Mesothelial cell of epicardium (in vitro differentiated cells): ENCODE results near the gene USH2A. TPM values are rescaled to one million over a fixed set of nuclear protein-coding genes. Genes with fewer than 3 reads are reported as not detected.
"Not testable (repeated sequence)": the region's sequence is repeated elsewhere in the genome, so short reads cannot be mapped to it uniquely, and the experiment has no call there.

ENCODE experiments used
- DNase-seq, 2 experiments: peaks; one replicate each; pipeline ENCODE4 v3.0.0; 2021; ENCODE audit warnings: low spot score in 2 of 2; ENCODE audit not compliant: unreplicated experiment in 2 of 2
- H3K27ac Mint-ChIP-seq: 2 replicates; pipeline ENCODE4 v1.8.0; 2021; ENCODE audit warnings: mixed read lengths
- H3K27me3 Mint-ChIP-seq: 2 replicates; pipeline ENCODE4 v1.8.0; 2021; ENCODE audit warnings: low read depth, mixed read lengths
- H3K36me3 Mint-ChIP-seq: 2 replicates; pipeline ENCODE4 v1.8.0; 2021; ENCODE audit warnings: mixed read lengths
- H3K4me1 Mint-ChIP-seq: 2 replicates; pipeline ENCODE4 v1.8.0; 2021; ENCODE audit warnings: mixed read lengths
- H3K4me3 Mint-ChIP-seq: 2 replicates; pipeline ENCODE4 v1.8.0; 2021; ENCODE audit warnings: mild to moderate bottlenecking, moderate library complexity, mixed read lengths
- H3K9me3 Mint-ChIP-seq: 2 replicates; pipeline ENCODE4 v1.8.0; 2021; ENCODE audit warnings: mixed read lengths
- total RNA-seq: library from RNA; stranded (reverse); gene quantifications from 3 replicates; pipeline ENCODE4 v1.2.1, GENCODE V29; 2021
- TF ChIP-seq, protein P1 (sequence below): fragments of 200-600 bp; sonication (generic); IDR thresholded peaks from one replicate; pipeline ENCODE4 v1.5.0; 2021; ENCODE audit warnings: antibody characterized with exemption; ENCODE audit not compliant: unreplicated experiment

USH2A gene
- total RNA-seq, 1 donor from 2014 or later: 0.02 TPM

DNA sequence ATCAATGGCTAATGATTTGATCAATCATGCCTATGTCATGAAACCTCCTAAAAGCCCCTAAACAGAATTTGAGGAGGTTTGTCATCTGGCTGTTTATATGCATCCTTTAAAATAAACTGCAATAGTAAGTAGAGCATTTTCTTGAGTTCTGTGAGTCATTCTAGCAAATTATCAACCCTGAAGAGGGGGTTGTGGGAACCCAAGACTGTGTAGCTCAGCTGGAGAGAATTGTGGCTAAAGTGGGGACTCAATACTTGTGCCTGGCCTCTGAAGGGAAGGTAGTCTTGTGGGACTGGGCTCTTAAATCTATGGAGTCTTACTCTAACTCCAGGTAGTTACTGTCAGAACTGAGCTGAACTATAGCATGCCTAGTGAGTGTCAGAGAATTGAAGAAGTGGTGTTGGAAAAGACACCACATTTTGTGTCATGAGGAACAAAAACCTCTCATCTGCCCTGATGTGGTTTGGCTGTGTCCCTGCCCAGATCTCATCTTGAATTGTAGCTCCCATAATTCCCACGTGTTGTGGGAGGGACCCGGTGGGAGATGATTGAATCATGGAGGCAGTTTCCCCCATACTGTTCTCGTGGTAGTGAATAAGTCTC is 402.4 kb downstream of the USH2A start:
- H3K27me3 Mint-ChIP-seq: peaks cover 2% of the 10 kb centered on the region
- no peaks in the 10 kb centered on the region for H3K36me3 Mint-ChIP-seq
- no peaks in the 10 kb centered on the region for H3K4me1 Mint-ChIP-seq
- H3K27ac Mint-ChIP-seq: no peak overlapping the region
- H3K4me3 Mint-ChIP-seq: no peak overlapping the region
- no peaks in the 10 kb centered on the region for H3K9me3 Mint-ChIP-seq
- DNase-seq: no peak
- TF ChIP-seq, protein P1, sequence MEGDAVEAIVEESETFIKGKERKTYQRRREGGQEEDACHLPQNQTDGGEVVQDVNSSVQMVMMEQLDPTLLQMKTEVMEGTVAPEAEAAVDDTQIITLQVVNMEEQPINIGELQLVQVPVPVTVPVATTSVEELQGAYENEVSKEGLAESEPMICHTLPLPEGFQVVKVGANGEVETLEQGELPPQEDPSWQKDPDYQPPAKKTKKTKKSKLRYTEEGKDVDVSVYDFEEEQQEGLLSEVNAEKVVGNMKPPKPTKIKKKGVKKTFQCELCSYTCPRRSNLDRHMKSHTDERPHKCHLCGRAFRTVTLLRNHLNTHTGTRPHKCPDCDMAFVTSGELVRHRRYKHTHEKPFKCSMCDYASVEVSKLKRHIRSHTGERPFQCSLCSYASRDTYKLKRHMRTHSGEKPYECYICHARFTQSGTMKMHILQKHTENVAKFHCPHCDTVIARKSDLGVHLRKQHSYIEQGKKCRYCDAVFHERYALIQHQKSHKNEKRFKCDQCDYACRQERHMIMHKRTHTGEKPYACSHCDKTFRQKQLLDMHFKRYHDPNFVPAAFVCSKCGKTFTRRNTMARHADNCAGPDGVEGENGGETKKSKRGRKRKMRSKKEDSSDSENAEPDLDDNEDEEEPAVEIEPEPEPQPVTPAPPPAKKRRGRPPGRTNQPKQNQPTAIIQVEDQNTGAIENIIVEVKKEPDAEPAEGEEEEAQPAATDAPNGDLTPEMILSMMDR: no peak

DNA sequence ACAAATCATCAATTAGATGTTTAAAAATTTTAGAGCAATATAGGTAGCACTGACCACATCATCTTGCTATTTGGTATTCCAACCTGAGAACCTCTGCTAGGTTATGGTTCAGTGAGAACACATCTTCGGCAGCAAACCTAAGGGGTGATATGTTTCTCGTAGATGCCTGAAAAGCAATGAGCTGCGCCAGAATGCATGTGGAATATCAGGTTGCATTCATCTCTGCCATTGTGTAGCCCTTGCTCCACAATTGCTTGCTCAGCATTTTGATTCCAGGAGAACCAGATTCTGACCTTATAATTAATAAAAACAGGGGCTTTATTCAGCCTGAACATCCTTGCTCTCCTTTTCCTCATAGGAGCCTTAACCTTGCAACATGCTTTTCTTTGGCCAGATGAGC is 408.1 kb downstream of the USH2A start:
- Mint-ChIP-seq H3K27ac (no peak overlapping the region), H3K36me3 (no peaks in the 10 kb centered on the region), H3K4me1 (no peaks in the 10 kb centered on the region), H3K9me3 (no peaks in the 10 kb centered on the region), H3K27me3 (peaks cover 2% of the 10 kb centered on the region), H3K4me3 (no peak overlapping the region)
- TF ChIP-seq, protein P1: no peak
- no peak for DNase-seq

DNA sequence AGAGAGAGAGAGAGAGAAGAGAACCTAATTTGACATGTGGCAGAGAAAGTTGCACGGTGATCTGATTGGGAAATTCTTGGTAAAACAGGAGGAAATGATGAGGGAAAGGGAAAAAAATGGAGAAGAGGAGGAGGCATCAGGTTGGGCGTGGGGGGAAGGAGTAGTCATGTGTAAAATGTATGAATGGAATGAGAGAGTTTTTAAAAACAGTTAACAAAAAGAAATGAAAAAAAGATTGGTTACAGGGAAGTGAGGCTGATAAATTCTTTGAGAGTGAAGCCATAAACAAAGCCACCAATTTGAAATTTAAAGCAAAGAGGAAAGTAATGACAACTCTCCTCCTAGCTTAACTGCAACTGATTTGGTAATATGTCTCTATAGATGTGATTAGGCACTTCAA is 409.2 kb downstream of the USH2A start:
- Mint-ChIP-seq H3K9me3 (peaks cover 2% of the 10 kb centered on the region), H3K4me1 (no peaks in the 10 kb centered on the region), H3K27ac (no peak overlapping the region), H3K27me3 (peaks cover 6% of the 10 kb centered on the region), H3K4me3 (no peak overlapping the region), H3K36me3 (no peaks in the 10 kb centered on the region)
- TF ChIP-seq, protein P1: no peak
- DNase-seq: no peak

DNA sequence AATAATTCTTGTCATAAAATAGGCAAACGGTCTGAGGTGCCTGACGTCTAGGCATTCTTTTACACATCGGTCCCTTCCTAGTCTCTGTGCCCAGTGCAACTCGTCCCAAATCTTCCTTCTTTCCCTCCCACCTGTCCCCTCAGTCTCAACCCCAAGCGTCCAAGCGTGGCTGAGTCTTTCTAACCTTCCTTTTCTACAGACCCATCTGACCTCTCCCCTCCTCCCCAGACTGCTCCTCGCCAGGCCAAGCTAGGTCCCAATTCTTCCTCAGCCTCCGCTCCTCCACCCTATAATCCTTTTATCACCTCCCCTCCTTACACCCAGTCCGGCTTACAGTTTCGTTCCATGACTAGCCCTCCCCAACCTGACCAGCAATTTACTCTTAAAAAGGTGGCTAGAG is 413.8 kb downstream of the USH2A start:
- H3K36me3 Mint-ChIP-seq, H3K9me3 Mint-ChIP-seq, H3K27me3 Mint-ChIP-seq, H3K4me1 Mint-ChIP-seq, H3K27ac Mint-ChIP-seq, H3K4me3 Mint-ChIP-seq, DNase-seq: not testable (repeated sequence)

DNA sequence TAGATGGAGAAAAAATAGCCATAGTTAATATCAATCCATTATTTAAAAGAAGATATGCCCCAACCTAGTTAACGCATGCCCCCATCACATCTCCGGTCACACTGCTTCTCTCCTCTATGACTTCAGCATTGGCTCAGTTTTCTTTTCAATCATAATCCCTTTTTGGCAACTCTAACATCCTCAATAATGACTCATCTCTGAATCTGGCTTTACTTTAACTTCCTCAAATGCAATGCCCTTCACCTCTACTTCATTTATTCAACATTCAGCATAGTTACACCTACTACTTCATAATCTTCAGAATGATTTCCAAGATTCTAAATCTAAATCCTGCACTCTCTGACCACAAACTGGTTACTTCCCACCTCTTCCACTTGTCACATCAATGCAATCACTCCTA is 417.3 kb downstream of the USH2A start:
- no peak overlapping the region for H3K4me3 Mint-ChIP-seq
- H3K36me3 Mint-ChIP-seq: no peaks in the 10 kb centered on the region
- H3K27me3 Mint-ChIP-seq: peaks cover 5% of the 10 kb centered on the region
- H3K9me3 Mint-ChIP-seq: peaks cover 4% of the 10 kb centered on the region
- DNase-seq: no peak
- TF ChIP-seq, protein P1: no peak
- no peaks in the 10 kb centered on the region for H3K4me1 Mint-ChIP-seq
- no peak overlapping the region for H3K27ac Mint-ChIP-seq

DNA sequence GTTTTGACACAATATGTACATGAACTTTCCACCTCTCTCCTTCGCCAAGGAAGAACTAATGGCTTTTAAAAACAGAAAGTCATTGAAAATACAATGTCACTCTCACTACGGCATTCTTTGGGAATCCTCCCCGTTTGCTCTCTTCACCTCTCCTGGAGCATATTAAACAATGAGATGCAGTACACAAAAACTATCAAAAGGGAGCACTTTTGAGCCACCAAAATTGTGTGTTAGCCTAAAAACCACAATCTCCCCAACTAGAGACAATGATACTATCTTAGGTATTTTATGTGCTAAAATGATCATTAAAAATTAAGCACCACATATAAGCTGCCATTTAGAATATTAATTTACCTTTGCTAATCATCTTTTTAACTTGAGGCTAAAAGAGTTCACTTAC is 430.6 kb downstream of the USH2A start:
- H3K4me3 Mint-ChIP-seq: no peak overlapping the region
- no peaks in the 10 kb centered on the region for H3K27me3 Mint-ChIP-seq
- H3K9me3 Mint-ChIP-seq: no peaks in the 10 kb centered on the region
- peaks cover 6% of the 10 kb centered on the region for H3K4me1 Mint-ChIP-seq
- no peaks in the 10 kb centered on the region for H3K36me3 Mint-ChIP-seq
- no peak overlapping the region for H3K27ac Mint-ChIP-seq
- DNase-seq: no peak
- TF ChIP-seq, protein P1: no peak
